CD4-positive, alpha-beta T cell treated with Interleukin-6 for 4 hours (primary cell): ENCODE results near the gene TMPRSS13.
"Not testable (repeated sequence)": the region's sequence is repeated elsewhere in the genome, so short reads cannot be mapped to it uniquely, and the experiment has no call there.

Source experiments
- DNase-seq: peaks from one replicate; pipeline ENCODE4 v3.0.0-alpha.2; 2020; ENCODE audit warnings: mixed read lengths

TMPRSS13 gene

GRCh38 chr11:117871160-117871559 lies 58.0 kb downstream of the TMPRSS13 start:
- DNase-seq = no peak

GRCh38 chr11:117870103-117870952 lies 58.9 kb downstream of the TMPRSS13 start:
- no peak for DNase-seq

- DNase-seq = no peak
These were observed 59.6 kb downstream of the TMPRSS13 start for GRCh38 chr11:117869604-117870003.

GRCh38 chr11:117868815-117869561 lies 60.2 kb downstream of the TMPRSS13 start:
- no peak for DNase-seq

GRCh38 chr11:117868088-117868487 lies 61.1 kb downstream of the TMPRSS13 start:
- no peak for DNase-seq

- no peak for DNase-seq
These were observed 62.7 kb downstream of the TMPRSS13 start for GRCh38 chr11:117866526-117866925.

GRCh38 chr11:117865546-117865945 lies 63.7 kb downstream of the TMPRSS13 start:
- not testable (repeated sequence) for DNase-seq

- DNase-seq = no peak
These were observed 65.8 kb downstream of the TMPRSS13 start for GRCh38 chr11:117863383-117863782.

- DNase-seq = no peak
These were observed 66.4 kb downstream of the TMPRSS13 start for GRCh38 chr11:117862753-117863152.

GRCh38 chr11:117862019-117862725 lies 67.0 kb downstream of the TMPRSS13 start:
- no peak for DNase-seq

GRCh38 chr11:117861151-117862018 lies 67.8 kb downstream of the TMPRSS13 start:
- DNase-seq = no peak

GRCh38 chr11:117860139-117860538 lies 69.1 kb downstream of the TMPRSS13 start:
- no peak for DNase-seq

- DNase-seq = no peak
These were observed 69.6 kb downstream of the TMPRSS13 start for GRCh38 chr11:117859488-117860112.

GRCh38 chr11:117859061-117859460 lies 70.1 kb downstream of the TMPRSS13 start:
- no peak for DNase-seq

- no peak for DNase-seq
These were observed 71.3 kb downstream of the TMPRSS13 start for GRCh38 chr11:117857734-117858414.

GRCh38 chr11:117855912-117856651 lies 73.1 kb downstream of the TMPRSS13 start:
- DNase-seq = no peak

- DNase-seq = no peak
These were observed 73.9 kb downstream of the TMPRSS13 start for GRCh38 chr11:117855186-117855845.

- DNase-seq = no peak
These were observed 76.9 kb downstream of the TMPRSS13 start for GRCh38 chr11:117852309-117852708.

GRCh38 chr11:117851852-117852251 lies 77.3 kb downstream of the TMPRSS13 start:
- no peak for DNase-seq

GRCh38 chr11:117851106-117851505 lies 78.1 kb downstream of the TMPRSS13 start:
- DNase-seq = no peak
